MM.1S (cell line): ENCODE data around the gene EZH2.

Experiments used
- CTCF ChIP-seq: fragments of 300-600 bp; sonication (generic); IDR thresholded peaks from 2 replicates; pipeline ENCODE4 v1.5.1; 2016; ENCODE audit warnings: antibody characterized with exemption, low read length, mixed read lengths
- EZH2 ChIP-seq: fragments of 300-600 bp; sonication (generic); optimal IDR thresholded peaks from 2 replicates; pipeline ENCODE3; 2017; ENCODE audit warnings: low read depth, mild to moderate bottlenecking, antibody characterized with exemption, low read length, mixed read lengths
- EZH2phosphoT487 ChIP-seq: fragments of 300-600 bp; sonication (generic); IDR thresholded peaks from 2 replicates; pipeline ENCODE4 v1.6.1; 2018; ENCODE audit warnings: antibody characterized with exemption, low read length

- TF ChIP-seq CTCF (no peak), EZH2 (no peak), EZH2phosphoT487 (no peak)
These were observed 13.1 kb downstream of the EZH2 start for GRCh38 chr7:148871030-148871429.
